K562 (cell line): ENCODE data around the gene RPS19. TPM values are rescaled to one million over a fixed set of nuclear protein-coding genes. Genes with fewer than 3 reads are reported as not detected.

ENCODE experiments used
- ARID2 ChIP-seq: fragments of 450-650 bp; IDR thresholded peaks from 2 replicates; pipeline ENCODE4 v1.6.1; 2017; ENCODE audit warnings: antibody characterized with exemption, mild to moderate bottlenecking
- CBFA2T3 ChIP-seq: fragments of 450-650 bp; IDR thresholded peaks from 2 replicates; pipeline ENCODE4 v1.6.1; 2017
- HBP1 ChIP-seq: fragments of 450-650 bp; formaldehyde crosslinking; IDR thresholded peaks from 2 replicates; pipeline ENCODE4 v1.4.0; 2022; ENCODE audit warnings: missing genetic modification characterization
- MAFK ChIP-seq: IDR thresholded peaks from 2 replicates; pipeline ENCODE4 v1.6.1; 2011; ENCODE audit warnings: low read length, improper control_type of control experiment
- PTTG1 ChIP-seq: fragments of 450-650 bp; IDR thresholded peaks from 2 replicates; pipeline ENCODE4 v1.6.1; 2016; ENCODE audit warnings: low read depth, mild to moderate bottlenecking, missing genetic modification characterization, missing compliant biosample characterization
- RCOR1 ChIP-seq, 2 experiments: IDR thresholded peaks; 2 replicates each; pipeline ENCODE4 v1.6.1; 2012; ENCODE audit warnings: low read depth in 2 of 2, low read length in 2 of 2, borderline replicate concordance in 1 of 2, improper control_type of control experiment in 1 of 2
- REST ChIP-seq, 2 experiments: fragments of 450-650 bp; formaldehyde crosslinking in 1 of 2; IDR thresholded peaks; 2 replicates each; pipeline versions ENCODE4 v1.4.0 to v1.6.1; 2014 to 2020; ENCODE audit warnings: mild to moderate bottlenecking in 2 of 2, borderline replicate concordance in 1 of 2, low read depth in 1 of 2
- TFE3 ChIP-seq: fragments of 450-650 bp; formaldehyde crosslinking; IDR thresholded peaks from 2 replicates; pipeline ENCODE4 v1.4.0; 2020; ENCODE audit warnings: mild to moderate bottlenecking, mixed read lengths
- U2AF2 ChIP-seq: fragments of 200-400 bp; formaldehyde crosslinking; optimal IDR thresholded peaks from 2 replicates; pipeline ENCODE3; 2017; ENCODE audit warnings: low read depth, mild to moderate bottlenecking, low read length
- VEZF1 ChIP-seq: fragments of 200-800 bp; sonication (Bioruptor generic); IDR thresholded peaks from 2 replicates; pipeline ENCODE4 v1.6.1; 2017; ENCODE audit warnings: missing genetic modification characterization, missing compliant biosample characterization
- ZBTB17 ChIP-seq: fragments of 450-650 bp; formaldehyde crosslinking; IDR thresholded peaks from 2 replicates; pipeline ENCODE4 v1.4.0; 2020; ENCODE audit warnings: mild to moderate bottlenecking
- ZC3H4 ChIP-seq: sonication (generic); formaldehyde crosslinking; IDR thresholded peaks from 2 replicates; pipeline ENCODE4 v1.9.0; 2021; ENCODE audit warnings: missing genetic modification reagents, borderline replicate concordance
- ZNF133 ChIP-seq: fragments of 250-450 bp; sonication (Bioruptor Pico); IDR thresholded peaks from 2 replicates; pipeline ENCODE4 v1.4.0; 2020; ENCODE audit warnings: mild to moderate bottlenecking
- ZNF707 ChIP-seq: fragments of 250-450 bp; sonication (Bioruptor Pico); conservative IDR thresholded peaks from 2 replicates; pipeline ENCODE4 v1.8.0; 2022; ENCODE audit warnings: inconsistent platforms, mild to moderate bottlenecking, moderate library complexity
- polyA plus RNA-seq, 8 experiments: library from polyadenylated mRNA; depleted of rRNA in 4 of 8; stranded (reverse) in 5 of 8; unstranded in 3 of 8; fragments of >200 nt; fragmentation: Nextera tagmentation in 2 of 8; fragmentation: Illumina TruSeq in 1 of 8; extraction: Ambion mirVana in 2 of 8; extraction: Trizol in 1 of 8; gene quantifications; 2 replicates each; pipeline versions ENCODE4 v1.2.1 to v1.2.3, GENCODE V29; 2011 to 2014; ENCODE audit warnings: inconsistent platforms in 1 of 8, missing spikeins in 1 of 8
- total RNA-seq, 7 experiments: library from RNA; depleted of rRNA in 6 of 7; stranded (reverse); fragments of >200 nt in 6 of 7; fragmentation: Illumina TruSeq in 2 of 7; extraction: Trizol in 2 of 7; gene quantifications; 2 replicates each; pipeline versions ENCODE4 v1.2.1 to v1.2.3, GENCODE V29; 2011 to 2021; ENCODE audit warnings: low replicate concordance in 1 of 7

Gene RPS19
- total and polyA plus RNA-seq, 9 of the 15 experiments (the other 6 are each of a cell fraction or from before 2014, with no cell fraction given): 1,964 to 3,408 (median 2,747) TPM

GRCh38 chr19:41859618-41860418, at the start of gene RPS19 (continued):
- TF ChIP-seq REST (IDR thresholded peaks at IDR 0.05; ENCODE audit: borderline replicate concordance): no peak
- no peak for TF ChIP-seq REST (CRISPR knock-in tag; IDR thresholded peaks at IDR 0.05; ENCODE audit: low read depth)
- peak; percentile 11 to 44; a peak in 1 of 4 replicates for TF ChIP-seq RCOR1 (IDR thresholded peaks at IDR 0.05; ENCODE audit: borderline replicate concordance in 1 of 2, low read depth in 2 of 2, low read length in 2 of 2)
- TF ChIP-seq MAFK: no peak
- peak; percentile 41; the same call in 1 of the 2 replicates for TF ChIP-seq ZBTB17 (CRISPR knock-in tag)
- no peak for TF ChIP-seq ZNF133 (CRISPR knock-in tag)
- TF ChIP-seq CBFA2T3: no peak
- TF ChIP-seq ZC3H4 (CRISPR knock-in tag): no peak
- no peak for TF ChIP-seq ZNF707
- TF ChIP-seq PTTG1: no peak
- TF ChIP-seq U2AF2: no peak
- no peak for TF ChIP-seq ARID2
- peak; percentile 5; the same call in 1 of the 2 replicates for TF ChIP-seq TFE3 (CRISPR knock-in tag)
- TF ChIP-seq HBP1 (CRISPR knock-in tag): peak; percentile 86; the same call in 1 of the 2 replicates
- TF ChIP-seq VEZF1 (CRISPR knock-in tag): peak; percentile 86
